GDM1 (cell line): Measurements from ENCODE around the gene PPIL3.

ENCODE experiments used
- DNase-seq: peaks from one replicate; lab custom pipeline; 2025; lab: John Stamatoyannopoulos, UW

The PPIL3 gene

DNA sequence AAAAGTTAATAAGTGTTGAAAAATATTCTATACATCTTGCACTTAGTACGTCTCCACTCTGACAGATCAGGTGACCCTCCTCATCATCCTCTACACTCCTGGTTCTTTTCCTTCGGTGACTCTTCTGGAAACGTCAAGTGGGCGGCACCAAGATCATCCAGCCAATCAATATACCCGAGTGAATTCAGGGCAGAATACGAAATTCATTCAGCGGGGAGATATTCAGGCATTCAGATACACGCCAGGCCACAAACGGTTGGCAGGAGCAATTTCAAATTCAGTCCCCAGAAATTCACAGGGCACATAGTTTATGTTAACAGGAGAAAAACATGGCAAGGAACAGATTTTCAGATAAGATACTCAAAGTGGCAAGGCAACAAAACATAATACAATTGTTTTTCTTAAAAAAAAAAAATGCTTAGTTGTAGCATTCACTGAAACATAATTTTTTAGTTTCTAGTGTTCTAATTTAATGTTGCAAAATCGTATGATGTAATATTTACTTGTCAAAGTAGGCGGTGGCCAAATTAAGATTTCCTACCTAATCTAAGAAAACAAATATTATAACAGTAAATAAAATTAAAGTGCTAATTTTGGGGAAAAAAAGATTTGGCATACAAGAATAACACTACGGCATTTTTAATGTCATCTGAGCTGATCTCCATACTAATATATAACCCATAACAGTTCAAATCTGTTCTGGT is 28.6 kb downstream of the PPIL3 start:
- DNase-seq: no peak

DNA sequence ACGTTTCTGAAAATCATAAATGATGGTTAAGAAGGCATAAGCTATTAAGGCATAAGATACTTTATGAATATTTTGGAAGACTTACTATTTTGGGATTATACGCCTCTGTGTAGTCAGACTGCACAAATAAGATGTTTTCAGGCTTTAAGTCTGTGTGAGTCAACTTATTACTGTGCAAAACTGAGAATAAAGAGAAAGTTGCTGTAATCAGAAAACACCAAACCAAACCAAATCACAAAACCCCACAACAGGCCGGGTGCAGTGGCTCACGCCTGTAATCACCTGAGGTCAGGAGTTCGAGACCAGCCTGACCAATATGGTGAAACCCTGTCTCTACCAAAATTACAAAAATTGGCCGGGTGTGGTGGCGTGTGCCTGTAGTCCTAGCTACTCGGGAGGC is 32.1 kb downstream of the PPIL3 start:
- no peak for DNase-seq

DNA sequence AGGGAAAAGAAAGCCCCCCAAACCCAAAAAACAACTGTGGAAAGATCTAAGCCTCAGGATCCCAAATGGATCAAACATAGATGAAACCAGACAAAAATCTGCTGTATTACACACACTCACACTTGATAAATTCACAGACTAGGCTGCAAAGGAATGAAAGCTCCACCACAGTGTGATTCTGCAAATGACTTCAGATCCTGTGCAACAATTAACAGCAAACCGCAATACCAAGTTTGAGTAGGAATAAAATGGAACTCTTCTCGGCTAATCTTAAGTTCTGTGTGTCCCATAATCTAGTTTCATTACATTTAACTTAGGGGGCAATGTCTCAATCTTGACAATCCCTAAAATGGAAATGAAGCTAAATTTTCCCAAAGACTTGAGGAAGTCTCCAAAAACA is 36.3 kb downstream of the PPIL3 start:
- no peak for DNase-seq

DNA sequence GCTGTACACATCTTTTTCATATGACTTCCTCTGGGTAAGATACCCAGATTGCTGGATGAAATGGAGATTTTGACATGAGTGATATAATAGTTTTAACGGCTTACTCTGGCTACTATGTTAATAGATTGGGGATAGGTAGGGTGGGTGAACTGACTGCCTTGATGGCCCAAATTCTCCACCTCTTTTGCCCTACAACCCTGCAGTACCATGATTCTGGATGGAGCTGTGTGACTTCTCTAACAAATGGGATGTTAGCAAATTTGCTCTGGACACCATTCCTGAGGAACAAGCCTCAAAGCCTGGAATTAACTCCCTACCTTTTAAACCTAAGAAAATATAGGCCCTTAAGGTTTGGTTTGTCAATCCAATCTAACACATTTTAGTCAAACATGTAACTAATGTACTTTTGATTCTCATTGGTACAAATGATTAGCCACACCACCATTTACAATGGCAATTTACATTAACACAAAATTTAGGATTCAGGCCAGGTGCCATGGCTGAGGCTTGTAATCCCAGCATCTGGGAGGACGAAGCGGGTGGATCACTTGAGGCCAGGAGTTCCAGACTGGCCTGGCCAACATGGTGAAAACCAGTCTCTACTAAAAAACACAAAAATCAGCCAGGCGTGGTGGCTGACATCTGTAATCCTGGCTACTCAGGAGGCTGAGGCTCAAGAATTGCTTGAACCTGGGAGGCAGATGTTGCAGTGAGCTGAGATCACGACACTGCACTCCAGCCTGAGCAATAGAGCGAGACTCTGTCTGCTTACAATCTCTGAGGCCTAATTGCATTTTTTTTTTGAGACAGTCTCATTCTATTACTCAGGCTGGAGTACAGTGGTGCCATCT is 37.3 kb downstream of the PPIL3 start:
- DNase-seq: no peak

DNA sequence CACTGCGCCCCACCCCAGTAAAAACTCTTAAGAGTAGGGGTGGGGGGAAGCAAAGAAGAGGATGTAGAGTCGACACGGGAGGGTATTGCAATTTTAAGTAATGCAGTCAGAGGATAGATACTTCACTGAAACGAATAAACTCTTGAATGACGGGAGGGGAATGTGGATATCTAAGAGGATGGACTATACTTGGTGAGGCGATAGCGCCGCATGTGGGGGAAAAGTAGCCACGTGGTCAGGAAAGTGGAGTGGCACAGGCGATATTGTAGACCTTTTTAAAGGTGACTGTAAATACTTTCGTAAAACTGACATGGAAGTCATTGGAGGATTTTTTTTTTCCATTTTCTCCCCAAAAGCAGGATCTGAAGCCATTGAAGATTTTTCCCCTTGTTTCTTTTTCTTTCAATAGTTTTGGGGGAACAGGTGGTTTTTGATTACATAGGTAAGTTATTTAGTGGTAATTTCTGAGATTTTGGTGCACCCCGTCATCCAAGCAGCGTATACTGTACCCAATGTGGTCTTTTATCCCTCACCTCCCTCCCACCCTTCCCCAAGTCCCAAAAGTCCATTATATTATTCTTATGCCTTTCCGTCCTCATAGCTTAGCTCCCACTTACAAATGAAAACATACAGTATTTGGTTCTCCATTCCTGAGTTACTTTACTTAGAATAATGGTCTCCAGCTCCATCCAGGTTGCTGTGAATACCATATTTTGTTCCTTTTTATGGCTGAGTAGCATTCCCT is 38.2 kb downstream of the PPIL3 start:
- no peak for DNase-seq

DNA sequence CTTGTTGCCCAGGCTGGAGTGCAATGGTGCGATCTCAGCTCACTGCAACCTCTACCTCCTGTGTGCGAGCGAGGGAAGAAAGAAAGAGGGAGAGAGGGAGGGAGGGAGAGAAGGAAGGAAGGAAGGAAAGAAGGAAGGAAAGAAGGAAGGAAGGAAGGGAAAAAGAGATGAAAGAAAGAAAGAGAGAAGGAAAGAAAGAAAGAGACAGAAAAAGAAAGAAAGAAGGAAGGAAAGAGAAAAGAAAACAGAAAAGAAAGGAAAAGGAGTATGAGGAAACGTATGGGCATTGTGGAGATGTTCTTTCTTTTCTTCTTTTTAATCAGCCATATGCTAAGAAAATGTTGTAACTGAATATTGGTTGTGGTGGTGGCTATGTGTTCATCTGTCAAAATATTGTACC is 40.9 kb downstream of the PPIL3 start:
- DNase-seq: no peak

DNA sequence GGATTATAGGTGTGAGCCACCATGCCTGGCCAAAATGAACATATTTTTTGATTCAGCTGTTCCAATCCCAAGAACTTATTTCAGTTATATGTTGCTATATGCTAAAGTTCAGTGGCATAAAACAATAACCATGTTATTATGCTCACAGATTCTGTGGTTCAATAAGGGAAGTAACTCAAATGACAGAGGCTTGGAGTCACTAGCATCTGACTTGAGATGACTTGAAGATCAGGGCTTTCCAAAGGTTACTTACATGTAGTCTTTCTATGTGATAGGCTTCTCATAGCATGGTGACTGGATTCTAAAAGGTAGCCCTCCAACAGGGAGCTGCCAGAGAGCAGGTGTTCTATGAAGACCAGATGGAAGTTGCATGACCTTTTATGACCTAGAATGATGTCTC is 41.6 kb downstream of the PPIL3 start:
- no peak for DNase-seq

DNA sequence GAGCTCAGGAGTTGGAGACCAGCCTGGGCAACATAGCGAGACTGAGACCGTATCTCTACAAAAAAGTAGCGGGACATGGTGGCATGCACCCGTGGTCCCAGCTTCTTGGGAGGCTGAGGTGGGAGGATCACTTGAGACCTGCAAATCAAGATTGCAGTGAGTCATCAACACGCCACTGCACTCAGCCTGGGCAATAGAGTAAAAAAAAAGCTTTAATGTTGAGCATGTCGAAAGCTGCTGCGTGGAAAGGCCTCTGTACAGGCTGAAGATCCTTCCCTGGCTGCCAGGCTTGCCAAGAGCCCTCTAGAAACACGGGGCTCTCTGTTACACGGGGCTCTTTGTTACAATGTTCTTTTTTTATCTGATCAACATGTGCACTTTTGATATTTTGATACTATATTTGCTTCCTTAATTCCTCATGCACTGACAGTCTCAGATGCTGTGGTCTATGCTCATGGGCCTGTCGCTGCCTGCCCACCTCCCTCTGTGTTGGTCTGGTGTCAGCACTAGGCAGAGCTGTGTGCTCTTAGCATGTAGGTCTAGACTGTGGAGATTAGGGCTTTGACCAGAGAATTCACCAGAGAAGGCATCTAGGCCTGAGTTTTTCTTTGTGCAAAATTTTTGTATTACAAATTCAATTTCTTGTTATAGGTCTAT is 43.1 kb downstream of the PPIL3 start:
- no peak for DNase-seq

DNA sequence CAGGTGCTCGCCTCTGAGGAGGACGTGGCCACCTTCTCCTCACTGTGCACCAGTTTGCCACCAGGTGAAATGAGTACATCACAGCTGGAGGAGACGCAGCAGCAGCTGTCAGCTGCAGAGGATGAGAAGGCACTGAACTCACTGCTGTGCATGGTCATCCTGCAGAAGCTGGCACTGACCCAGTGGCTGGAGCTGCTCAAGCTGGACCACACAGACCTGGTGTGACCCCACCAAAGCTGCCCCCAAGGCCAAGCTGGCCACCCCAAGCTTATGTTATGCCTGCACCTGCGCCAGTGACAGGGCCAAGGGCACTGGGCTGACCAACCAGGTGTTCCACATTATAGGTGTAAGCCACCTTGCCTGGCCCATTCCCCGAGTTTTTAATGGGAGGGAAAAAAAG is 43.7 kb downstream of the PPIL3 start:
- no peak for DNase-seq

DNA sequence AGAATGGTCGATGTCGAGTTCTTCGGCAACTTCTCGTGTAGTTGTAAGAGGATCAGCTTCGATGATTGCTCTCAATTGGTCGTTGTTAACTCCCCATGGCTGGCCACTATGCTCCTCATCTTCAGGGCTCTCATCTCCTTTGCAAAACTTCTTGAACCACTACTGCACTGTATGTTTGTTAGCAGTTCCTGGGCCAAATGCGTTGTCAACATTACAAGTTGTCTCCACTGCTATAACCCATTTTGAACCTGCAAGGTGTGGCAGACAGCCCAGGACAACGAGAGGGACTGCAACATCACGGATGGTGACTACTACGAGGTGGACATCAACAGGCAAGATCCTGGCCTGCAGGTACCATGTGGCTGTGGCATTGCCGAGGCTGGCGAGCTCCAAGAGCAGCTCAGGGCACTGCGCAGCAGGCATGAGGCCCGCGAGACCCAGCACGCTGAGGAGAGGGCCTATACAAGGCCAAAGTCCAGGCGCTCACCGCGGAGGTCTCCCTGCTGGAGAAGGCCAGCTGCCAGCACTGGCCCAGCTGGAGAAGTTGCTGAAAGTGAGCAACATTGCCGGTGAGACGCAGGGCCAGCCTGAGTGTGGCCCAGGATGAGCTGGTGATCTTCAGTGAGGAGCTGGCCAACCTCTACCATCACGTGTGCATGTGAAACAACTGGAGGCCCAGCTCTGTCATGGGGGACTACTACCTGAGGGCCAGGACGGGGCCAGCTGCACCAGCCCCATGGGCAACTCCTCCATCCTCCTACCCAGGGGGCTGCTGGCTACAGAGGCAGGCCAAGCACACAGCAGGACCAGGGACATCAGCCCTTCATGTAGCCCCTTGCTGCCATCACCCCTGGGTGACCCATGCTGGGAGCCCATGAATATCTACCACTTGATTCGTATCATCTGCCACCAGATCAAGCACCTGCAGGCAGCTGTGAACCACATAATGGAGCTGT is 44.6 kb downstream of the PPIL3 start:
- no peak for DNase-seq

DNA sequence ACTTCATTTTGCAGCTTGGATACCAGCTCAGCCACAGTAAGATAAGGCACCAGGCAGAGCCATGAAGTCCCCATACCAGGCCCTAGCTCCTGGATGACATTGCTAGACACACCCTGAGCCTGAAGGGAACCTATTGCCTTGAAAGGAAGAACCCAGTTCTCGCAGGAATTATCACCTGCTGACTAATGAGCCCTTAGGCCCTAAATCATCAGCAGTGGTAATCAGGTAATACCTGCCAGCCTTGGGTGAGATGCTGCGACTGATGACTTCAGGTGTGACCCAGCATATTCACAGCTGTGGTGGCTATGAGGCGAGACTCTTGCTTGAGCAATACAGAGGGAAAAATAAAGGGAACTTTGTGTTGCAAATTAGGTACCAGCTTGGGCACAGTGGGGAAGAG is 49.4 kb downstream of the PPIL3 start:
- DNase-seq: no peak

DNA sequence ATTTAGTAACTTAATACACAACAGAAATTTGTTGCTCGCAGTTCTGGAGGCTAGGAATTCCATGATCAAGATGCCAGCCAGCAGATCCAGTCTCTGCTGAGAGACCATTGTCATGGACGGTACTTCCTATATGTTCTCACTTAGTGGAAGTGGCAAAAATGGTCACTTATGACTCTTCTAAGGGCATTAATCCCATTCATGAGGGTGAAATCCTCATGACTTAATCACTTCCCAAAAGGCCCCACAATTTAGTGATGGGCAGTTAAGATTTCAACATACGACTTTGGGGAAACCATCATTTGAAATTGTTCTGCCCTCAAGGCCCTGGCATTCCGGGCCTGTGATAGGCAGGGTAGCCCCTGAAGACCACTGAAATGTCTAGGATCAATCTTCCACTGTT is 54.2 kb downstream of the PPIL3 start:
- no peak for DNase-seq

DNA sequence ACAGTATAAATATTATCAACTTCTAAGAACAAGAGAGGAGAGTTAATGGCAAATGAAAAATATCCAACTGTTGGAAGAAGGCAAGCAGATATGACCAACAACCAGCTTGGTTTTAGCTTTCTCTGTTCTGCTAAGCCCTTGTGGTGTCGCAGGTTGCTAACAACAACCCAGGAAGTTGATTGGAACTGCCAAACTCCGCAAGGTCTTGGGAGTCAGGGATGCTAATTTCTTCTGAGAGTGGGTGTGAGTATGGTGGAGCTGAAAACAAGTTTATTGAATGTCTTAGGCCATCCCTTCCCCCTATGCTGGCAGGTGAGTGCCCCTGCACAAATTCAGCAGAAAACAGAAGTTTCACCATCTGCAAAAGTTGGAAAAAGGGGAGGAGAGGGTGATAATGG is 59.6 kb downstream of the PPIL3 start:
- no peak for DNase-seq

DNA sequence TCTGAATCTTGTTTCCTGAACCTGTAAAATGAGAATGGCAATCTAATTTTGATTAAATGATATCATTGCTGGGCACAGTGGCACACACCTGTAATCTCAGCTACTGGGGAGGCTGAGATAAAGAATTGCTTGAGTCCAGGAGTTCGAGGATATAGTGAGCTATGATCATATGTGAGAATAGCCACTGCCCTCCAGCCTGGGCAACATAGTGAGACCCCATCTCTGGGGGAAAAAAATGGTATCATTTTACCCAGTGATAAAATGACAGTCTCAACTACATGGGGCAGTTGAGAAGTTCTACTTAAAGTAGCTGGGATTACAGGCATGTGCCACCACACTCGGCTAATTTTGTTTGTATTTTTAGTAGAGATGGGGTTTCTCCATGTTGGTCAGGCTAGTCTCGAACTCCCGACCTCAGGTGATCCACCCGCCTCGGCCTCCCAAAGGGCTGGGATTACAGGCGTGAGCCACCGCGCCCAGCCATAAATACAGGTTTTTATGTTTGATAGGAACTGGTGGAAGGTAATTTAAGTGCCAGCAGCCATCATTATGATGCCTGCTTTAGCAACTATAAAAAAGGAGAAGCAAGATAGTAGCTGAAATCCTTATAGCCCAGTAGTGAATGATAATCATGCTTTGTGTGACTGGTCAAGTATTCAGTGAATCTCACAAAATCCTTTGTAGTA is 60.2 kb downstream of the PPIL3 start:
- DNase-seq: no peak

DNA sequence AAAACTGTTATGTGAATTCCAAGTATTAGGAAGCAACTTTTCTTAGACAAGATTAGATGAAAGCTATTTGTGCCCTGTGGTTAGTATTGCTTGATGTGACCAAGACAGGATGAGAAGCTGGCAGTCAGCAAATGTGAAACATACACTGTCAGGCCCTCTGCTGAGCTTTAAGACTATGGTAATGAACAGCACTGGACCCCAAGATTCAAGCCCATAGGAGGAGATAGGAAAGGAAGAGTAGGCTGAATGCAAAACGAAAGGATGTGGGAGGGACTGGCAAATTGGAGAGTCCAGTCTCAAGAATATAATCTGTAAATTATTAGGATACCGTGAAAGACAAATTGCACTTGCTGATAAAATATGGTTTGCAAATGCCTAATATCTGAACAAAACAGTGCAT is 60.8 kb downstream of the PPIL3 start:
- DNase-seq: no peak

DNA sequence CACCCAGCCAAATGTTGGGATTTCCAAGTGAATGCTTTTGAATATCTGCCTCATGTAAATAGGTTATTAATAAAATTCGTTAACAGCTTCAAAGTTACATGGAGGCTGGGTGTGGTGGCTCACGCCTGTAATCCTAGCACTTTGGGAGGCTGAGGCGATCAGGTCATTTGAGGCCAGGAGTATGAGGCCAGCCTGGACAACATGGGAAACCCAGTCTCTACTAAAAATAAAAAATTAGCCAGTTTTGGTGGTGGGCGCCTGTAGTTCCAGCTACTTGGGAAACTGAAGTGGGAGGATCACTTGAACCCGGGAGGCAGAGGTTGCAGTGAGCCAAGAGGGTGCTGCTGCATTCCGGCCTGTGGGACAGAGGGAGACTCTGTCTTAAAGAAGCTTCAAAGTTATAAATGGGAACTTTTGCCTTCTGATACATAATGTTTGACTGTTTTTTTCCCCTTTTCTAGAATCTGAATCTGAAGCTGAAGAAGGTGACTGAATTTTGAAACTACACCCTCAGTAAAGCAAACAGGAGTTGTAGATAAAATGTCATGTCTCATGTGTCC is 67.1 kb downstream of the PPIL3 start:
- DNase-seq: no peak
